Osteocyte (in vitro differentiated cells): Measurements from ENCODE around the gene IRF9. TPM values are rescaled to one million over a fixed set of nuclear protein-coding genes. Genes with fewer than 3 reads are reported as not detected.

Experiments used
- DNase-seq: peaks from one replicate; pipeline ENCODE4 v3.0.0; 2021; ENCODE audit warnings: mixed read lengths; ENCODE audit not compliant: unreplicated experiment; ENCODE audit errors: extremely low spot score
- H3K27ac Mint-ChIP-seq: one replicate; pipeline ENCODE4 v1.8.0; 2021; ENCODE audit warnings: mild to moderate bottlenecking, mixed read lengths; ENCODE audit not compliant: unreplicated experiment
- H3K27me3 Mint-ChIP-seq: one replicate; pipeline ENCODE4 v1.8.0; 2021; ENCODE audit warnings: mixed read lengths; ENCODE audit not compliant: unreplicated experiment
- H3K36me3 Mint-ChIP-seq: one replicate; pipeline ENCODE4 v1.8.0; 2021; ENCODE audit warnings: mixed read lengths; ENCODE audit not compliant: unreplicated experiment
- H3K4me1 Mint-ChIP-seq: one replicate; pipeline ENCODE4 v1.8.0; 2021; ENCODE audit warnings: mixed read lengths; ENCODE audit not compliant: unreplicated experiment
- H3K4me3 Mint-ChIP-seq: one replicate; pipeline ENCODE4 v1.8.0; 2021; ENCODE audit warnings: mild to moderate bottlenecking, moderate library complexity, mixed read lengths; ENCODE audit not compliant: unreplicated experiment
- H3K9me3 Mint-ChIP-seq: one replicate; pipeline ENCODE4 v1.8.0; 2021; ENCODE audit warnings: mixed read lengths; ENCODE audit not compliant: unreplicated experiment
- total RNA-seq: library from RNA; stranded (reverse); gene quantifications from 2 replicates; pipeline ENCODE4 v1.2.1, GENCODE V29; 2021
- TF ChIP-seq, protein P1 (sequence below): fragments of 200-600 bp; sonication (generic); IDR thresholded peaks from 2 replicates; pipeline ENCODE4 v1.5.0; 2021; ENCODE audit warnings: antibody characterized with exemption, mild to moderate bottlenecking, moderate library complexity

IRF9 gene
- total RNA-seq, 1 donor from 2014 or later, result 58.9 TPM

DNA sequence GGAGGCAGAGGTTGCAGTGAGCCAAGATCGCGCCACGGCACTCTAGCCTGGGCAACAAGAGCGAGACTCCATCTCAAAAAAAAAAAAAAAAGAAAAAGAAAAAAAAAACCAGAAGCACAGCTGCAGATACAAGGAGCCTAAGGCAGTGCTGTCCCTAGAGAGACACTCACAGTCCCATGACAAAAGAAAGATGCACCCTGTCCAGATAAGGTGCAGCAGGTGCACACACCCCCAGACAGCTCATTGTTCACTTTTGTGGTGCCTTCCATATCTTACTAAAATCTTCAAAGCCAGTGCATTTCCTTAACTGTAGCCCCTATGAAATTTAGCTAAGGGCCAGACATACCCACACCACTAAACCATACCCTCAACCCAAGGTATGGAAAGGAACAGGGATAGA is 38.6 kb upstream of the IRF9 start:
- H3K4me1 Mint-ChIP-seq, result no peaks in the 10 kb centered on the region
- H3K9me3 Mint-ChIP-seq, result no peaks in the 10 kb centered on the region
- H3K36me3 Mint-ChIP-seq, result peaks cover 38% of the 10 kb centered on the region
- H3K27me3 Mint-ChIP-seq, result no peaks in the 10 kb centered on the region
- TF ChIP-seq, protein P1, sequence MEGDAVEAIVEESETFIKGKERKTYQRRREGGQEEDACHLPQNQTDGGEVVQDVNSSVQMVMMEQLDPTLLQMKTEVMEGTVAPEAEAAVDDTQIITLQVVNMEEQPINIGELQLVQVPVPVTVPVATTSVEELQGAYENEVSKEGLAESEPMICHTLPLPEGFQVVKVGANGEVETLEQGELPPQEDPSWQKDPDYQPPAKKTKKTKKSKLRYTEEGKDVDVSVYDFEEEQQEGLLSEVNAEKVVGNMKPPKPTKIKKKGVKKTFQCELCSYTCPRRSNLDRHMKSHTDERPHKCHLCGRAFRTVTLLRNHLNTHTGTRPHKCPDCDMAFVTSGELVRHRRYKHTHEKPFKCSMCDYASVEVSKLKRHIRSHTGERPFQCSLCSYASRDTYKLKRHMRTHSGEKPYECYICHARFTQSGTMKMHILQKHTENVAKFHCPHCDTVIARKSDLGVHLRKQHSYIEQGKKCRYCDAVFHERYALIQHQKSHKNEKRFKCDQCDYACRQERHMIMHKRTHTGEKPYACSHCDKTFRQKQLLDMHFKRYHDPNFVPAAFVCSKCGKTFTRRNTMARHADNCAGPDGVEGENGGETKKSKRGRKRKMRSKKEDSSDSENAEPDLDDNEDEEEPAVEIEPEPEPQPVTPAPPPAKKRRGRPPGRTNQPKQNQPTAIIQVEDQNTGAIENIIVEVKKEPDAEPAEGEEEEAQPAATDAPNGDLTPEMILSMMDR, result no peak
- H3K4me3 Mint-ChIP-seq, result no peak overlapping the region
- DNase-seq, result no peak
- H3K27ac Mint-ChIP-seq, result no peak overlapping the region

DNA sequence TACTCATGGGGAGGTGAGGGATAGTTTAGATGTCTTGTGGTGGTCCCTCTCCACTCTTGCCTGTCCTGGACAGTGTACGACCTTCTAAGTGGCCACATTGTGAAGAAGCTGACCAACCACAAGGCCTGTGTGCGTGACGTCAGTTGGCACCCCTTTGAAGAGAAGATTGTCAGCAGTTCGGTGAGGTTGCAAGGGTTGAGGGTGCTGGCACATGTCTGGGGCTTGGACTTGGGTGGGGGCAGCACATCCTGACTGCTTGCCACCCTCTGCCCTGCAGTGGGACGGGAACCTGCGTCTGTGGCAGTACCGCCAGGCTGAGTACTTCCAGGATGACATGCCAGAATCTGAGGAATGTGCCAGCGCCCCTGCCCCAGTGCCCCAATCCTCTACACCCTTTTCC is 38.2 kb upstream of the IRF9 start:
- H3K27ac Mint-ChIP-seq, result no peak overlapping the region
- H3K9me3 Mint-ChIP-seq, result no peaks in the 10 kb centered on the region
- no peak for DNase-seq
- H3K36me3 Mint-ChIP-seq, result peaks cover 35% of the 10 kb centered on the region
- no peaks in the 10 kb centered on the region for H3K27me3 Mint-ChIP-seq
- H3K4me1 Mint-ChIP-seq, result no peaks in the 10 kb centered on the region
- H3K4me3 Mint-ChIP-seq, result no peak overlapping the region
- TF ChIP-seq, protein P1, result no peak

DNA sequence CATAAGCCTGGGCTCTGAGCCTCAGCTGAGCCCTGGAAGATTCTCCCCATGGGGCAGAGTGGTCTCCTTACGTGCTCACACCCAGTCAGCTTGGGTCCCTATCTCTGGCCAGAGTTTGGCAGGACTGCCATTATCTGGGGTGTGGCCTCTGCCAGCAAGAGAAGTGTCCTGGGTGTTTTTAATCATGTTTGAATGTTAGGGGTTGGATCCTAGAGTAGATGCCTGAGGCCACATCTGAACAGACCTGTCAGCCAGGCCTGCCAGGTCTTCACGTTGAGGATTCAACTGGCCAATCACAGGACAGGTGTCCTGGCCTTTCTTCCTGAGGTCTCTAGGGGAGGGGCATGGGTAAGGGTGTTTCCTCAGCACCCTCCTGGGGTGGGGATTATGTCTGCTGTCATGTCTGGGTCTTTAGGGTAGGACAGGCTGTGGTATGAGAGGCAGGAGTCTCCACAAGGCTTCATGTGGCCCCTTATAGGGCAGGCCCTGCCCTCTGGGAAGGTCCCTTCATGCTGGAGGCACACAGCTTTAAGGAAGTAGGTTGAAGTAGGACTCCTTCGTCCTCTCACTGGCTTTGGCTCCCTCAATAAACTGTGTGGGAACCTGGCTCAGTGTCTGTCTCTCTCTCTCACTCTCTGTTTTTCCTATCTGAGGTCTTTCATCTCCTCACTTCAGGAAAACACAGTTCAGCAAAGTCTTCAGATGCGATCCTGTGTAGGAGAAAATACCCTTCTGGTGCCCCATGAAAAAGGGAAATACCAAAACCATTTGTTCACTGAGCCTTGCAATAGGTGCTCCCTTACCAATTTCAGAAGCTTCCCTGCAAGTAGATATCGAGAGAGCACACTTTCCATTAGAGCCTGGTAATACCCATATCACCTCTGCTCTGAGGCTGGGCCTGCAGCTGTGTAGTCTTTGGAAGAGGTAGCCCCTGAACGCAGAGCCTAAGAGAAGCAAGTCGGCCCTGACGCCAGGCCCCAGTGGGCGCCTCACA is 37.3 kb upstream of the IRF9 start:
- Mint-ChIP-seq H3K36me3 (peaks cover 31% of the 10 kb centered on the region), H3K4me3 (no peak overlapping the region), H3K4me1 (no peaks in the 10 kb centered on the region), H3K27ac (no peak overlapping the region), H3K27me3 (no peaks in the 10 kb centered on the region), H3K9me3 (no peaks in the 10 kb centered on the region)
- DNase-seq, result no peak
- TF ChIP-seq, protein P1, result no peak

DNA sequence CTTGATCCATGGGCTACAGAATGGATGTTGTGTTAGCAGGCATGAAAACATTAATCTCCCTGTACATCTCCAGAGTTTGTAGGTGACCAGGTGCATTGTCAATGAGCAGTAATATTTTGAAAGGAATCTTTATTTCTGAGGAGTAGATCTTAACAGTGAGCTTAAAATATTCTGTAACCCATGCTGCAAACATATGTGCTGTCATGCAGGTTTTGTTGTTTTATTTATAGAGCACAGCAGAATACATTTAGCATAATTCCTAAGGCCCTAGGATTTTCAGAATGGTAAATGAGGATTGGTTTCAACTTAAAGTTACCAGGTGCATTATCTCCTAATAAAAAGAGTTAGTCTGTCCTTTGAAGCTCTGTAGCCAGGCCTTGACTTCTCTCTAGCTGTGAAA is 34.1 kb upstream of the IRF9 start:
- H3K36me3 Mint-ChIP-seq, result peaks cover 9% of the 10 kb centered on the region
- no peak for DNase-seq
- no peak overlapping the region for H3K27ac Mint-ChIP-seq
- no peaks in the 10 kb centered on the region for H3K9me3 Mint-ChIP-seq
- TF ChIP-seq, protein P1, result no peak
- H3K27me3 Mint-ChIP-seq, result no peaks in the 10 kb centered on the region
- no peaks in the 10 kb centered on the region for H3K4me1 Mint-ChIP-seq
- H3K4me3 Mint-ChIP-seq, result no peak overlapping the region

DNA sequence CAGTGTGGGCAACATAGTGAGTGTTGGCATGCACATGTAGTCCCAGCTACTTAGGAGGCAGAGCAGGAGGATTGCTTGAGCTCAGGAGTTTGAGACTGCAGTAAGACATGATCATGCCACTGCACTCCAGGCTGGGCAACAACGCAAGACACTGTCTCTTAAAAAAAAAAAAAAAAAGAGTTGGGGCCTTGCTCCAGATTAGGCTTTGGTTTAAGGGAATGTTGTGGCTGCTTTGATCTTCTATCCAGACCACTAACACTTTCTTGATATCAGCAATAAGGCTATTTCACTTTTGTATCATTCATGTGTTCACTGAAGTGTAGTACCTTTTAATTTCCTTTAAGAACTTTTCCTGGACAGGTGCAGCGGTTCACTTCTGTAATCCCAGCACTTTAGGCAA is 33.4 kb upstream of the IRF9 start:
- H3K4me1 Mint-ChIP-seq, result no peaks in the 10 kb centered on the region
- no peaks in the 10 kb centered on the region for H3K9me3 Mint-ChIP-seq
- no peak overlapping the region for H3K4me3 Mint-ChIP-seq
- no peak overlapping the region for H3K27ac Mint-ChIP-seq
- H3K27me3 Mint-ChIP-seq, result no peaks in the 10 kb centered on the region
- TF ChIP-seq, protein P1, result no peak
- no peak for DNase-seq
- peaks cover 9% of the 10 kb centered on the region for H3K36me3 Mint-ChIP-seq
